HCT116 (cell line): Measurements from ENCODE around the gene HIPK3. TPM values are rescaled to one million over a fixed set of nuclear protein-coding genes. Genes with fewer than 3 reads are reported as not detected.

Source experiments
- ATAC-seq: fragments of 200-7000 bp; cut with Tn5 transposase; 2 replicates; pipeline ENCODE4 v1.9.1; 2020; ENCODE audit warnings: mild to moderate bottlenecking, moderate library complexity
- BruUV-seq: library from RNA; stranded (reverse); fragments of 400-500 nt; replicated peaks from 2 replicates; lab custom pipeline; 2021; lab: Mats Ljungman, UMichigan
- CTCF ChIA-PET: fragments of 300-600 bp; sonication (Branson Sonifier 250); formaldehyde crosslinking; loops from one replicate; lab custom pipeline; 2021; ENCODE audit warnings: antibody characterized with exemption; lab: Charles Lee
- POLR2A ChIA-PET: fragments of 300-600, 350-600 bp; sonication (Branson Sonifier 250); formaldehyde crosslinking; loops from one replicate; lab custom pipeline; 2021; ENCODE audit warnings: antibody characterized with exemption; lab: Charles Lee
- RAD21 ChIA-PET, 2 experiments: fragments of 300-600 bp; sonication (Branson Sonifier 250); formaldehyde crosslinking; loops; one replicate each; lab custom pipeline; 2023; ENCODE audit warnings: low total read pairs in 2 of 2; ENCODE audit not compliant: uncharacterized antibody in 2 of 2, unreplicated experiment in 2 of 2, low non-redundant PET in 1 of 2; lab: Charles Lee
- DNase-seq: peaks from one replicate; pipeline ENCODE4 v3.0.0-alpha.2; 2010; ENCODE audit warnings: low read depth, low spot score
- H2AFZ ChIP-seq: fragments of 200-600 bp; shearing (Covaris generic), sonication (generic); 2 replicates; pipeline ENCODE4 v1.6.1; 2017; ENCODE audit warnings: low read depth, mixed run types, mixed read lengths, antibody characterized with exemption, low read length; ENCODE audit not compliant: poor library complexity, severe bottlenecking
- H3K27ac ChIP-seq: 2 replicates; pipeline ENCODE4 v1.5.1; 2012; ENCODE audit warnings: low read depth, low read length
- H3K27me3 ChIP-seq: fragments of 200-600 bp; sonication (generic); 2 replicates; pipeline ENCODE4 v1.6.1; 2016; ENCODE audit warnings: mixed run types, low read length, mixed read lengths; ENCODE audit not compliant: insufficient read depth
- H3K36me3 ChIP-seq, 2 experiments: fragments of 200-500 bp in 1 of 2; fragments of 200-600 bp in 1 of 2; sonication (Bioruptor generic) in 1 of 2; sonication (generic) in 1 of 2; 2 replicates each; pipeline versions ENCODE4 v1.5.1 to v1.6.1; 2014 to 2016; ENCODE audit warnings: low read length in 2 of 2, inconsistent platforms in 1 of 2, mixed read lengths in 1 of 2, mixed run types in 1 of 2; ENCODE audit not compliant: insufficient read depth in 2 of 2, control insufficient read depth in 1 of 2
- H3K4me1 ChIP-seq, 2 experiments: fragments of 200-600 bp in 1 of 2; sonication (generic) in 1 of 2; 2 replicates each; pipeline versions ENCODE4 v1.5.1 to v1.6.1; 2012 to 2017; ENCODE audit warnings: low read length in 2 of 2, inconsistent platforms in 1 of 2, mild to moderate bottlenecking in 1 of 2, mixed read lengths in 1 of 2, mixed run types in 1 of 2, moderate library complexity in 1 of 2; ENCODE audit not compliant: insufficient read depth in 2 of 2, control insufficient read depth in 1 of 2
- H3K4me2 ChIP-seq: fragments of 200-600 bp; sonication (generic); 2 replicates; pipeline ENCODE4 v1.6.1; 2017; ENCODE audit warnings: mixed run types, low read length, mixed read lengths
- H3K4me3 ChIP-seq, 2 experiments: fragments of 200-600 bp in 1 of 2; sonication (generic) in 1 of 2; replicated peaks in 1 of 2; 2 replicates each; pipeline ENCODE4 v1.5.1; 2011 to 2016; ENCODE audit warnings: low read length in 2 of 2, control low read depth in 1 of 2, low read depth in 1 of 2, mild to moderate bottlenecking in 1 of 2, mixed read lengths in 1 of 2, mixed run types in 1 of 2
- H3K79me2 ChIP-seq: fragments of 200-600 bp; sonication (generic); 2 replicates; pipeline ENCODE4 v1.6.1; 2017; ENCODE audit warnings: mild to moderate bottlenecking, mixed run types, low read length, moderate library complexity, mixed read lengths; ENCODE audit not compliant: insufficient read depth
- H3K9ac ChIP-seq: fragments of 200-600 bp; sonication (generic); 2 replicates; pipeline ENCODE4 v1.6.1; 2016; ENCODE audit warnings: low read length, mixed read lengths
- H3K9me2 ChIP-seq: fragments of 200-600 bp; sonication (generic), shearing (Covaris generic); 2 replicates; pipeline ENCODE4 v1.6.1; 2017; ENCODE audit warnings: mixed run types, mild to moderate bottlenecking, moderate library complexity; ENCODE audit not compliant: insufficient read depth
- H3K9me3 ChIP-seq, 2 experiments: fragments of 200-500 bp in 1 of 2; fragments of 200-600 bp in 1 of 2; sonication (Bioruptor generic) in 1 of 2; sonication (generic) in 1 of 2; 2 replicates each; pipeline ENCODE4 v1.6.1; 2014 to 2017; ENCODE audit warnings: low read length in 2 of 2, mixed read lengths in 2 of 2, inconsistent platforms in 1 of 2, low read depth in 1 of 2, mild to moderate bottlenecking in 1 of 2, mixed run types in 1 of 2, moderate library complexity in 1 of 2; ENCODE audit not compliant: control insufficient read depth in 1 of 2, insufficient read depth in 1 of 2
- H4K20me1 ChIP-seq: fragments of 200-600 bp; sonication (generic), shearing (Covaris generic); 2 replicates; pipeline ENCODE4 v1.6.1; 2017; ENCODE audit warnings: mixed run types, mild to moderate bottlenecking, moderate library complexity; ENCODE audit not compliant: insufficient read depth
- CTCF ChIP-seq, 3 experiments: fragments of 200-600 bp in 1 of 3; sonication (generic) in 1 of 3; IDR thresholded peaks in 2 of 3; conservative IDR thresholded peaks in 1 of 3; 2 replicates each; pipeline ENCODE4 v1.5.1; 2012 to 2017; ENCODE audit warnings: low read depth in 2 of 3, low read length in 2 of 3, antibody characterized with exemption in 1 of 3, borderline replicate concordance in 1 of 3, control low read depth in 1 of 3, mild to moderate bottlenecking in 1 of 3, mixed read lengths in 1 of 3, mixed run types in 1 of 3, moderate library complexity in 1 of 3; ENCODE audit not compliant: insufficient read depth in 1 of 3
- intact Hi-C: fragments of 100-400 bp; cut with micrococcal nuclease; formaldehyde crosslinking; loops from 2 replicates; pipeline ENCODE4 v1.10.0; 2022
- total RNA-seq: library from RNA; stranded (reverse); gene quantifications from one replicate; pipeline ENCODE4 v1.2.1, GENCODE V29; 2021; ENCODE audit not compliant: unreplicated experiment
- TF ChIP-seq, protein P1 (sequence below): IDR thresholded peaks from 2 replicates; pipeline ENCODE4 v1.6.1; 2012
- TF ChIP-seq, protein P2 (sequence below): IDR thresholded peaks from 2 replicates; pipeline ENCODE4 v1.6.1; 2012

HIPK3 gene
- total RNA-seq, 1 experiment from 2014 or later: 35.2 TPM

GRCh38 chr11:33334627-33335026 is 77.4 kb downstream of the HIPK3 start:
- BruUV-seq: no TSS peak

More at GRCh38 chr11:33334627-33335026, 77.4 kb downstream of the HIPK3 start:
- Histone ChIP-seq H3K27ac (no peak overlapping the region), H3K4me2 (no peak overlapping the region), H3K79me2 (peaks cover 11% of the 10 kb centered on the region; the same call in 1 of the 2 replicates), H4K20me1 (no peaks in the 10 kb centered on the region), H3K36me3 (0 out of 4 replicates have a peak, but pooled peaks cover 0 to 2% of the 10 kb centered on the region in 2 experiments), H3K9me3 (no peaks in the 10 kb centered on the region), H3K27me3 (no peaks in the 10 kb centered on the region), H3K4me1 (no peaks in the 10 kb centered on the region), H3K9me2 (no peaks in the 10 kb centered on the region), H3K9ac (no peak overlapping the region), H2AFZ (no peak overlapping the region), H3K4me3 (no peak overlapping the region)
- no peak for ATAC-seq
- CTCF ChIA-PET: interaction anchor here (0.6 kb wide), 1 partner anchor 169 kb away, joined by 4 read pairs; no protein-coding TSS in a partner anchor
- POLR2A ChIA-PET: no interaction called here
- DNase-seq: no peak
- TF ChIP-seq, protein P1, sequence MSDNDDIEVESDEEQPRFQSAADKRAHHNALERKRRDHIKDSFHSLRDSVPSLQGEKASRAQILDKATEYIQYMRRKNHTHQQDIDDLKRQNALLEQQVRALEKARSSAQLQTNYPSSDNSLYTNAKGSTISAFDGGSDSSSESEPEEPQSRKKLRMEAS: no peak
- no peak for TF ChIP-seq CTCF (IDR thresholded peaks at IDR 0.05 in 2 of 3, conservative IDR thresholded peaks at IDR 0.05 in 1 of 3; ENCODE audit: borderline replicate concordance in 1 of 3, insufficient read depth in 1 of 3, low read depth in 2 of 3, low read length in 2 of 3)
- TF ChIP-seq, protein P2, sequence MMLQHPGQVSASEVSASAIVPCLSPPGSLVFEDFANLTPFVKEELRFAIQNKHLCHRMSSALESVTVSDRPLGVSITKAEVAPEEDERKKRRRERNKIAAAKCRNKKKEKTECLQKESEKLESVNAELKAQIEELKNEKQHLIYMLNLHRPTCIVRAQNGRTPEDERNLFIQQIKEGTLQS: no peak
- RAD21 ChIA-PET: no interaction called here
- intact Hi-C loops: no loop called here
